NCI-H774 (cell line): ENCODE measurements around the gene PARP8.
"Not testable (repeated sequence)": the region's sequence is repeated elsewhere in the genome, so short reads cannot be mapped to it uniquely, and the experiment has no call there.

Source experiments
- DNase-seq: peaks from one replicate; lab custom pipeline; 2025; lab: John Stamatoyannopoulos, UW

The PARP8 gene, protein sequence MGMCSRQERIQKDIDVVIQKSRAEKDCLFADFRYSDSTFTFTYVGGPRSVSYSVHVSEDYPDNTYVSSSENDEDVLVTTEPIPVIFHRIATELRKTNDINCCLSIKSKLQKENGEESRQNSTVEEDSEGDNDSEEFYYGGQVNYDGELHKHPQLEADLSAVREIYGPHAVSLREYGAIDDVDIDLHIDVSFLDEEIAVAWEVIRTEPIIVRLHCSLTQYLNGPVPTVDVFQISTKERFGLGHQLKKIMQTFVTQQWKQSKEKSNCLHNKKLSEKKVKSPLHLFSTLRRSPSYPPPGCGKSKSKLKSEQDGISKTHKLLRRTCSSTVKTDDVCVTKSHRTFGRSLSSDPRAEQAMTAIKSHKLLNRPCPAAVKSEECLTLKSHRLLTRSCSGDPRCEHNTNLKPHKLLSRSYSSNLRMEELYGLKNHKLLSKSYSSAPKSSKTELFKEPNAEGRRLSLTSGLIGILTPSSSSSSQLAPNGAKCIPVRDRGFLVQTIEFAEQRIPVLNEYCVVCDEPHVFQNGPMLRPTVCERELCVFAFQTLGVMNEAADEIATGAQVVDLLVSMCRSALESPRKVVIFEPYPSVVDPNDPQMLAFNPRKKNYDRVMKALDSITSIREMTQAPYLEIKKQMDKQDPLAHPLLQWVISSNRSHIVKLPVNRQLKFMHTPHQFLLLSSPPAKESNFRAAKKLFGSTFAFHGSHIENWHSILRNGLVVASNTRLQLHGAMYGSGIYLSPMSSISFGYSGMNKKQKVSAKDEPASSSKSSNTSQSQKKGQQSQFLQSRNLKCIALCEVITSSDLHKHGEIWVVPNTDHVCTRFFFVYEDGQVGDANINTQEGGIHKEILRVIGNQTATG

DNA sequence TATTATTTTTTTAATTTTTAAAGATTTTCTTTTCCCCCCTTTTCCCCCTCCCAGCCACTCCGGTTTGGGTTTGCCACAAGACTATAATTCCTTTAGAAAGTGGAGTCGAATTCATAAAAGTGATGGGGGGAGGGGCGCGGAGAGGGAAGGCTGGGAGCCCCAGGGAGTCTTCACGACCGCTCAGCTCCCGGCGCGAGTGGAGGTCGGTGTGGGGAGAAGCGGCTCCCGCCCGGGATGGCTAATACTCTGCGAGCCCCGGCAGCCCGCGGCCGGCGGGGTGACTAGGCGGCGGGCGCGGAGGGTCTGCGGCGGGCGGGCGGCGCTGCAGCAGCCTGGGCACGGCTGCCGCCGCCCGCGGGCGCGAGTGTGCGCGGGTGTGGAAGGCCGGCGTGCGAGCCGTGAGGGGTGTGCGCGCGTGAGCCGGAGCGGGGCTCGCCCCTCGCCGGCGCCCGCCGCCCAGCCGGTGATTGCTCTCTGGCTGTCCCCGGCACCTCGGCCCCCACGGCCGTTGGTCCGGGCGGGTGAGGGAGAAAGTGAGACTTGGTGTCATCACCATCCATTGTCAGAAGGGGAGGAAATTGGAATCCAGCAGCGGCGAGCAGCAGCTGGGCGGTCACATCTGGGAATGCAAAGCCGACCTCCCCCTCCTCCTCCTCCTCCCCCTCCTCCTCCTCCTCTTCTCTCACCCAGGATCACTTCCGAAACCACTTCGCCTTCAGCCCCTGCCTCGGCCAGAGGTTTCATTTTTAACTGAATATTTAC is at the start of gene PARP8:
Gene PARP8 (plus strand): TSS at position 377 of the 762 bp plus-strand sequence. CDS start 459 bp downstream, outside the sequence.
- DNase-seq, result peak; percentile 27

DNA sequence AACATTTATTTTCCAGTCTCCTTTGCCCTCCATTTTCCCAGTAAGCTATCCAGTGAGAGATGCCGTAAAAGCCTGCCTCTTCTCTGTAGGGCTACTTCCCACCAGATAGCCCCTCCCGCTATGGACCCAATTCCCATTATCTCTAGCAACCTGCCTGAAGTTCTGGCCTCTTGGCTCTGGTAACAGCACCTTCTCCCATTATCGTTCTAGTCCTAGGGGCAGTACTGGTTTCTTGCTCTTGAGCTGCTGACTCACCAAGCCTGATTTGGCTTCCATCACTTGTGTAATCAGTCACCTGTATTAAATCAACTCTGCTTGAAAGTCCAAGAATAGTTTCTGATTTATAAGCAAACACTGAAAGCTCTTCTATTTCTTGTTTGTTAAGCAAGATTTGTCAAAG is 42.8 kb upstream of the PARP8 start:
- no peak for DNase-seq

DNA sequence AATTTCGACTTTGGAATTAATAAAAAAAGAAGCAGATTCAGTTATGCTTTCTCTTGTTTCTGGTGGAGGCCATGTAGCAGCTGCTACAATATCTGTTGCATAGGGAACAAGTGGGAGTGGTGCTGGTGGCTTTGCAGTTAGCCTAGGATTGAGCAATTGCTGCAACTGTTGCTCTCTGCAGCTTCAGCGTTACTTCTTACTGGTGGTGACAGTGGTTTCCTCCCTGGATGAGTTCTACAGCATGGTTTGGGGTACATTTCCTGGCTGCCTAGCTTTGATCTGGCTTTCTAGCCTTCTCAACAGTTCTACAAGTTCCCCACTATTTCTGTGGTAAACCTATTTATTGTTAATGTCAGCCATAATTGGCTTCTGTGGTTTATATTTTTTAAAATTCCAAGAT is 31.6 kb upstream of the PARP8 start:
- not testable (repeated sequence) for DNase-seq

DNA sequence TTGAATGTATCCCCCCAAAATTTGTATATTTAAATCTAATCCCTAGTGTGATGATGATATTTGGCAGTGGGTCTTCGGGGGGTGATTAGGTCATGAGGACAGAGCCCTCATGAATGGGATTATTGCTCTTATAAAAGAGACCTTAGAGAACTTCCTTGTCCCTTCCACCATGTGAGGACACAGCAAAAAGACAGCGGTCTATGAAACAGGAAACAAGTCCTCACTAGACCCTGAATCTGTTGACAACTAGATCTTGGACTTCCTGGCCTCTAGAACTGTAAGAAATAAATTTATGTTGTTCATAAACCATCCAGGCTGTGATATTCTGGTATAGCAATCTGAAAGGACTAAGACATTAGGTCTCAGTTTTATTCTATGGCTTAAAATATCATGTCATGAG is 28.9 kb upstream of the PARP8 start:
- not testable (repeated sequence) for DNase-seq

DNA sequence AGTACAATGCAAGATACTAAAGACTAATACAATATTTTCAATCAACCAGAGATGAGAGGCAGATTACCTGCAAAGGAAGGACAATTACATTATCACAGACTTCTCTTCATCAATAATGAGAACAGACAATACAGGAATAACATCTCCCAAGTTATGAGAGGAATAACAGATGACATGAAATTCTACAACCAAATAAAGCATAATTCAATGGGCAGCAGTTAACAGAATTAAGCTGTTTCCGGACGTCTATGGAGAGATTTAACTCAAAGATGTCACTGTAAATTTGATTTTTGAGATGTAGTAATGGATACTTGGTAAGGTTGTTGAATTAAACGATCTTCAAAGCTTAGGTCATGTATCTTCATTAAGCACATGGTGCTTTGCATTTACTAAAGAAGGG is 19.8 kb upstream of the PARP8 start:
- DNase-seq, result no peak

DNA sequence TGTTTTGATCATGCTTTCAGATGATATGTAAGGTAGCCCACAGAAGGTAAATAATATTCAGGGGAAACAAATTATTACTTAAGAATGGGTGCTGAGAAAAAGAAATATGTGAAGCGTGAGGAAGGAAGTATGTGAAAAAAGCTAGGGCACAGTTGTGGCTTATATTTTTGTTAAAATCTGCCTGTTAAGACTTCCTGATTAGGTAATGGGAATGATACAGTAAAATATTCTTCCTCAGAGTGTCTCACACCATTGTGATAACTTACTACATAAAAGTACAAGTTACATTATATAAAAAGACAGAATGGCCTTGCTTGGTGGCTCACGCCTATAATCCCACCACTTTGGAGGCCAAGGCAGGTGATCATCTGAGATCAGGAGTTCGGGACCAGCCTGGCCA is 18.7 kb upstream of the PARP8 start:
- no peak for DNase-seq

DNA sequence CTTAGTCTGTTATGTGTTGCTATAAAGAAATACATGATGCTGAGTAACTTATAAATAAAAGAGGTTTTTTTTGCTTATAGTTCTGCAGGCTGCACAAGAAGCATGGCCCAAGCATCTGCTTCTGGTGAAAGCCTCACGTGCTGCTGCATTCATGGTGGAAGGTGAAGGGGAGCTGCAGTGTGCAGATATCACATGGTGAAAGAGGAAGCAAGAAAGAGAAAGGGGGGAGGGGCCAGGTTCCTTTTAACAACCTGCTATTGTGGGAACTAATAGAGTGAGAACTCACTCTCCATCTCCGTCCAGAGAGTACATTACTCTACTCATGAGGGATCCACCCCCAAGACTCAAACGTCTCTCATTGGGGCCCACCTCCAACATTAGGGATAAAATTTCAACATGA is 12.5 kb upstream of the PARP8 start:
- DNase-seq, result no peak

DNA sequence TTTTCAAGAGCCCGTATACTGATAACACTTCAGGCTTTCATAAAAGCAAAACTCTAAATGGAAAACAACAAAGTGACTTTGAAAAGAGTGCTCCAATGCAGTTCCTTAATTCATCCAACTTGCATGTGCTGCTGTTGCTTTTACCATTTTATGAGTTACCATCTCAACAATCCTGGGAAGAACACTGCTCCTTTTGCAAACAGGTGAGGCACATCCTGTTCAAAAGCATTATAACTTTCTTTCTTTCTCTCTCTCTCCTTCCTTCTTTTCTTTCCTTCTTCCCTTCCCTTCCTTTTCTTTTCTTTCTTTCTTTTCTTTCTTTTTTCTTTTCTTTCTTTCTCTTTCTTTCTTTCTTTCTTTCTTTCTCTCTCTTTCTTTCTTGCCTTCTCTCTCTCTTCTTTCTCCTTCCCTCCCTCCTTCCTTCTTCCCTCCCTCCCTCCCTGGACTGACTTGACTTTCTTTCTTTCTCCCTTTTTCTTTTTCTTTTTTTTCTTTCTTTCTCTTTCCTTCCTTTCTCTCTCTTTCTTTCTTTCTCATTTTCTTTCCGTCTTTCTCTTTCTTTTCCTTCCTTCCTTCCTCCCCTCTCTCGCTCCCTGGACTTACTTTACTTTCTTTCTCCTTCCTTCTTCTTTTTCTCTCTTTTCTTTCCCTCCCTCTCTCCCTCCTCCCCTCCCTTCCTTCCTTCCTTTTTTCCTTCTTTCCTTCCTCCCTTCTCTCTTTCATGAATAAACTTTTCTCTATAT is 11.2 kb upstream of the PARP8 start:
- no peak for DNase-seq

DNA sequence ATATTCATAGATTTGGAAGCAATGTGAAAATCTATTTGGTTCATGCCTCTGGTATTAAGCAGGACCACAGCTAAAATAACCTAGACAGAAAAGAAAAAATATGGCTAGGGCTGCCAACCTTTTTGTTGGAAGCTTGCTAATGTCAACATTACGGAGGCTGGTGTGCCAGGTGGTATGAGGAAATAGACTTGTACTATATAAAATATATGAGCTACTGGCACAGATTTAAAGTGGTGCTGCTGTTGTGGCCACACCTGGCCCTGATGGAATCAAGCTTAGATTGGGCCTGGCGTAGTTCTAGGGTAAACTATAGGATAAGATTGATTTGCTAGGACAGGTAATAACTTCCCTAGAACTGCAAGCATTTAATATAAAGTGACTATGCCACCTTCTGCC is 10.6 kb upstream of the PARP8 start:
- peak; percentile 54 for DNase-seq

DNA sequence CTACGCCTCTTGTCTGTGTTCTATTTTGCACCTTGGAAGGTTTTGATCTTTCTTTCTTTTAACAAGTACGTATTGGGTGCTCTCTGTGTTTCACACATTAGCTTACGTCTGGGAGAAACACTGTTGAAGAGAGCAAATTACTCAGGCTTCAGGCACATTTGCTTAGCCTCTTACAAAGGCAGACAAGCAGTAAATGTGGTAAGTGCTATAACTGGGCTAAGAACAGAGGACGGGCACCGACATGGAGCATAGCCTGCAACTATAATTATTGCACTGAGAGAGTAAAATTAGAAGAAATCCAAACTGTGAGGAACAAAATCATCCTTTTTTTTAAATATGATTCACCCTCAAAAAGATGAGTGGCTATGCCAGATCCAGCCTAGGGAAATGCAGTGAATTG is 9.4 kb upstream of the PARP8 start:
- DNase-seq, result no peak

DNA sequence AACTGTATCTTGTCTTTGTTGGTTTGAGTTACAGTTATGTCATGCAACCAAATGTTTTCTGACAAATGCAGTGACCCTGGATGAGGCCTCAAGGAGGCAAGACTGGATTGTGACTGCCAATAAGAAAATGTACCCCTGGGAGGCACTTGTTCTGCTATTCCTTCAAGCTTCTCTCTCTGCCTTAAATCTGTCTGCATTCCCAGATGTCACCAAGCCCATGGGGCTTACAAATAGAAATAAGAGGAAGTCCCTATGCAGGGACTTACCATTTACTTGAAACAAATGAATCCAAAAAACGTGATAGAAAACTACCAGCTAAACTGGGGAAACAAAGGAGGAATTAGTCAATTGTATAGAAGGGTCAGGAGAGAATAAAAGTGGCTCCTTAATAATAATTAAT is 8.2 kb upstream of the PARP8 start:
- DNase-seq, result no peak

DNA sequence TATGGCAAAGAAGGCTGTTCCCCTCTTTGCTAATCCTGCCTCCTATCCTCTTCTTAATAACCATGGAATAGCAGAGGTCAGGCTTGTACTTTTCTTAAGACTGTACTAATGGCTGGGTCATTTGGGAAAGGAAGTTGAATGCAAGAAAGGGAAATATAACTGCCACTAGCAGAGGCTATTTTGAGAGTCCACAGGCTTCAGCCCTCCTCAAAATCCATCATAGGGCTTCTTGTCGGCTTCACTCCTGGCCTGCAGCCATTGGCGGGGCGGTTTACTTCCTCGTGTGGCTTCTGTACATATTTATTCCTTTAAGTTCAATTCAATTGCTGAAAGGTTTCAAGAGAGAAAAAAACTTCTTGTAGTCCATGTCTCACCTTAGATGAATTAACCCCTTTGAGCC is 2.8 kb upstream of the PARP8 start:
- no peak for DNase-seq

DNA sequence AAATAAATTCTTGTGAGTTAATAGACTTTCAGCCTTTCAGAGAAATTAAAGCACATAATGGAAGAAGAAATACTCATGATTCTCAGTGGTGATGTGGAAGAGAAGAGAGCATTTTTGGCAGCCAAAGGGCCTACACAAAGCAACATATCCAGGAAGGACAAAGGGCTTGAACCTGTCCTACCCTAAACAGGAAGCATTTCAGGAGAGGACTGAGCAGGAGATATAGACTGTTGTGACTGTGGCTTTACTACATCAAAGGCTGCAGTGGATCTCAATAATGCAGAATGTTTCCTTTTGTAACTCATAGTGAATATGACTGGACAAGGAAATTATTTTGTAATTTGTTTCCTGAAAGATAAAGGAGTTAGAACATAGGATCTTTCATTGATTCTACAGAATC is 1.3 kb upstream of the PARP8 start:
- no peak for DNase-seq

DNA sequence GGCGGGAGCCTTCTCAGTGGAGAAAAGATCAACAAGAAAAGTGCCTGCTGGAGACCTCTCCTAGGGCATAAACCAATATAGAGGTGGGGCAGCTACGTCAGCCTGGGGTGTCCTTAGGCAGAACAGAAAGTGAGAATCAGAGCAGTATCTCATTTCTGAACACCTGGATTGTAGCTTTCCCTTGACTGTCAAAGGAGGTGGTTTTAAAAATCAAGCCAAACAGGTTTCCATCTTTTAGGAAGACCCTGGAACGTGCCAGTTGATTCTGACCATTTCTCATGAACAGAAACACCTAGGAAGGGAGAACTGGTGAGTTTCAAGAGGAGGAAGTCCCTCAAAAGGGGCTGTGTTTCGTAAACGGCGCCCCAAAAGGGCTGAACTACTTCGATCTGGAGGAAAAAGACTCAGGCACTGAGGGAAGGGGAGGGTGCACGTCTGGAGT is 655 bp upstream of the PARP8 start:
- not testable (repeated sequence) for DNase-seq

DNA sequence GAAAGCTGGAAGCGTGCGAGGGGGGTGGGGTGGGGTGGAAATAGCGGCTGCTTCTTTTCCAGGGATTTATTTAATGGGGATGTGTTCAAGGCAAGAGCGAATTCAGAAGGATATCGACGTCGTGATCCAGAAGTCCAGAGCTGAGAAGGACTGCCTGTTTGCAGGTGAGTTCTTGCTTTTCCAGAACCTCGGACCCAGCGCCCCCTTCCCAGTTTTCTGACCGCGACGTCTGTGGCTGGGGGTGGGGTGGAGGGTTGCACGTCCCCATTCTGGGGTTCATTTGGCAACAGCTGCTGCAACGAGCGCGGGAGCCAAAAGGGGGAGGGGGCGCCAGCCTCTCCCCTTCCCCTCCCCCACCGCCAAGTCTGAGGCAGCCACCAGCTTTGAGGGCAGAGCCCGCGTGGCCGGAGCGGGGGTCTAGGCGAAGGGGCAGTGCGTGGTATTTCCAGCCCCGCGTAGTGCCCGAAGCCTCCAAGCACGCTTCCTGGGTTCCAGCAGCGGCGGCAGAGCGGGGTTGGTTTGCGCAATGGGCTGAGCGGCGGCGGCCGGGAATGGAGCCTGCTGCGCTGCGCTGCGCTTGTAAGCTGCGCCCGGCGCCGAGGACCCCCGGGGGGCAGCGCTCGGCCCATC is 701 bp downstream of the PARP8 start:
- peak; percentile 58 for DNase-seq

DNA sequence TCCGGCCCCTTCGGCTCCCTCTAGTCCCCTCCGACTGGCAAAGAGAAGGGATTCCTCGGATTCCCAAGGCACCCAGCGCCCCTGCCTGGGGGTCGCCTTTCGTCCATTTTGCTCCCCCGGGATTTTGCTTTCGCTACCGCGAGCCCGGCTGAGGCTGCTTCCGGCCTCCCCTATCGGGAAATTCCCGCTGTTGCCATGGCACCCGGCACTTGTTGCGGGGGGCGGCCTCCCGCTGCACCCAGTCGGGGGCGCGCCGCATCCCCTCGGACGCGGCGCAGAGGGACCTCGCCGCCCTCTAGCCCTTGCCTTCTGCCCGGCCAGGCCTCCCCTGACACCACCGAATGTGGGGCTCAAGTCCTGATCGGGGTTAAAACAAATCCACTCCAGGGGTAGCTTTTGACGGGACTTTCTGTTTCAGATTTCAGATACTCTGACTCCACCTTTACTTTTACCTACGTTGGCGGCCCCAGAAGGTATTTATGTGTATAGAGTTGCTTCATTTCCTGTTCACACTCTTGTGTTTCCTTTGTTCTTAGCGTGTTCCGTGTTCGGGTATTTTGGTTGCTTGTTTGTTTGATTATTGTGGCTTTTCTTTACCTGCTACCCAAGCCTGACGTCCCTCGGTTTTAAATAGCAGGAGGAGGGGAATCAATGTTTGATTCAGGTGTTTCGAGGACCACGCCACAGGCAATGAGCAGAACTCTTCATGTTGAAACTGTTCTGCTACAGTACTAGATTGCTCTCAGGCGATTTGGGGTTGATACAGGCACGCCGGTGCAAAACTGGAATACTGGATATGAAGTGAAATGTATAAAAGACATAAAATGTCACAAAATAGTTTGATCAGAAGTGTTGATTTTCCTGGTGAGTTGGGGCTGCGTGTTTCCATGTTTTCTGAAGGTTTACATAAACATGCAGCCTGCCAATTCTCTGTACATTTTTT is 1.5 kb downstream of the PARP8 start:
- peak; percentile 81 for DNase-seq

DNA sequence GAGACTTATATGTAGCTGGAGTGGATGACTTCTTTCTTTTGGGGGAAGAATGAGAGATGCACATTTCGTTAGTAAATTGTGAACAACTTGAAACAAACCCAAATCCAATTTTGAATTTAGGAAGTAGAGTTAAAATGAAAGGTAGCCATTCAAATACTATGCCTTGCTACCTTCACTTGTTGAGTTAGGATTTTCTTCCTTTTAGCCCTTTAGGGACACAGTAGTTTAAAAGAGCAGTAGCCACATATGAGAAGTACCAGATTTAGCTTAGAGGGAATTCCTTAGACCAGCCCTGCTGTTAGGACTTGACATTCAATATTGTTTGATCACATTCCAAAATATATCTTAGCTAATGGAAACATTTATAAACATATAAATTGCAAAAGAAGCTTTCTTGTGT is 2.2 kb downstream of the PARP8 start:
- DNase-seq, result not testable (repeated sequence)

DNA sequence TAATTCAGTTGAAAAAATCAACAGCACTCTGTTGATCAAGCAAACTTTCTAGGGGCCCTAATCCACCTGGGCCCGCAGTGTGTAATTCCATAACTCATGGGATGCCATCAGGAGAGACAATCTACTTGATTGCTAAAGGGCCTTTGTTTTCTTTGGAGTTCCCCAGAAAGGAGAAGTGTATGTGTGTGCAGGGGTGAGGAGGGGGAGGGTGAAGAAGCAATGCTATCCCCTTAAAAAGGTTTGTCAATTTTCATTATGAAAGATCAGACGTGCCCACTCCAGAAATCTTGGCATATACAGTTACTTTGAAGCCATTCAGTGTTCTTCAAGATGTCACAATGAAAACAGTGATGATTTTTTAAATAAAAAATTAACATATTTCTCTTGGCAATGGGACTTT is 6.2 kb downstream of the PARP8 start:
- DNase-seq, result no peak

DNA sequence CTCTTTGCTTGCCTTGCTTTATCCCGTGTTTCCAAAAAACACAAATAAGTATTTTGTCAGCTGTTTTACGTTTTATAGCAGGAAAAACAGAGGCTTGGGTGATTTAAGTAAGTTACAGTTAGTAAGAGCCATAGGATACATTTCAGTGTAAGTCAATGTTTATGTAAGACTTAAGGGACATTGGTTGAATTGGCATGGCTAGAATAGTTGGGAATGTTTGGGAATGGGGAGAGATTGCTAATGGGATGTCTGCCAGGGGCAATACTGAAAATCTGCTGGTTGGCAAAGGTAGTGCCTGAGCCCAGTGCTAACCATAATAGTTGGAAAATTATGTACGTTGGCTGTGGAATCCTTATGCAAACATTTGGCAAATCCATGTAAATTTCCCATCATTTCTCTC is 7.0 kb downstream of the PARP8 start:
- not testable (repeated sequence) for DNase-seq

DNA sequence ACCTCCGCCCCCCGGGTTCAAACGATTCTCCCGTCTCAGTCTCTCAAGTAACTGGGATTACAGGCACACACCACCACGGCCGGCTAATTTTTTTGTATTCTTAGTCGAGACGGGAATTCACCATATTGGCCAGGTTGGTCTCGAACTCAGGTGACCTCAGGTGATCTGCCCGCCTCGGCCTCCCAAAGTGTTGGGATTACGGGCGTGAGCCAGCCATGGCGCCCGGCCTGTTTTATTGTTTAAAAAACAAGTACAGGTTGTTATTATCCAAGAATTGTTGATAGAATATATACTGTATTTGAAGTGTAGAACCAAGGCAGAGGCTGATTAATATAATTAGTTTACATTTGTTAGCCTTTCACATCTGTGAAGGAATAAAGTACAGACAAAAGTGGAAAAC is 8.9 kb downstream of the PARP8 start:
- no peak for DNase-seq
